GM21529 (cell line): ENCODE data around the gene OR7C1.
A peak's percentile ranks its signal among the peaks of the same experiment; 100 is the strongest.
"Not testable (repeated sequence)": the region's sequence is repeated elsewhere in the genome, so short reads cannot be mapped to it uniquely, and the experiment has no call there.

Source experiments
- ATAC-seq: cut with Tn5 transposase; IDR thresholded peaks from one replicate; pipeline ENCODE4 v1.9.1; 2021; ENCODE audit not compliant: unreplicated experiment

OR7C1 gene

DNA sequence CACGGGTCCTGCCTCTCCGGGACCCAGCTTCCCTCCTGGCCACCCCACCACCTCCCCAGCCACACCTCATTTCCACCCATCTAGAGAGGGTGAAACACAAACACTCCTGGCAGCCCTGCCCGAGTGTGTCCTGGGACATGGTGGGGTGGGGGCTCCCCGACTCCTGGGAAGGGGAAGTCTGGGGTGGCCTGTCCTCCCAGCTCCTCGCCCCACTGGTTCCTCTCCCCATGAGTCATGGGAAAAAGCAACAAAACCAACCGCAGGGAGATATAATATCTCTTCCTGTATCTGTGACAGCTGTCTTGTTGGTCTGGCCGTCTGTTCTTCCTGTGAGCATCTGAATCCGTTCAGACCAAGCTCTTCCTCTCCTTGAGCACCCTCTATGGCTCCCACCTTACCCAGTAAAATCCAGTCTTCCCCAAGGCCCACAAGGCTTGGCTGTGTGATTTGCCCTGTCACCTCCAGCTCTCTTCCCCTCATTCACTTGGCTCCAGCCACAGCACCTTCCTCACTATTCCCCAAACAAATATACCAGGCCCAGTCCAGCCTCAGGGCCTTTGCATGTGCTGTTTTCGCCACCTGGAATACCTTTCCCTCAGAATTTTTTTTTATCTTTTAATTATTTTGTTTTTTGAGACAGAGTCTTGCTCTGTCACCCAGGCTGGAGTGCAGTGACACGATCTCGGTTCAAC lies 49.7 kb downstream of the OR7C1 start:
- peak; percentile 35 for ATAC-seq

DNA sequence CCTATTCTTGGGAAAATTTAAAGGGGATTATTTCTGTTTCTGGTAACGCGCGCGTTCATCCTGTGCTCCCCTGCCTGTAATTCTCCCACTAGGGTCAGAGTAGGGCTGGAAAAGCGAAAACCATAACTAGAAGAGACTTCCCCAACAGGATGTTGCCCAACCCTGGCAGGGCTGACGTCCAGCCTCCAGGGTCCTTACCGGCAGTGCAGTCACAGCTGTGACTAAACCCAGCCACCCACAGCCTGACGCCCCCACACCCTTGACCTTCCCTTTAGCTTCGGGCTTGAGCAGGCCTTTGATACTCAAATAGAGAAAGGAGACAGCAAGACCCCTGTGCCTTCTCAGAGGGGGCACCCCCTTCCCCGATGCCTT lies 50.3 kb downstream of the OR7C1 start:
- ATAC-seq = peak; percentile 62

DNA sequence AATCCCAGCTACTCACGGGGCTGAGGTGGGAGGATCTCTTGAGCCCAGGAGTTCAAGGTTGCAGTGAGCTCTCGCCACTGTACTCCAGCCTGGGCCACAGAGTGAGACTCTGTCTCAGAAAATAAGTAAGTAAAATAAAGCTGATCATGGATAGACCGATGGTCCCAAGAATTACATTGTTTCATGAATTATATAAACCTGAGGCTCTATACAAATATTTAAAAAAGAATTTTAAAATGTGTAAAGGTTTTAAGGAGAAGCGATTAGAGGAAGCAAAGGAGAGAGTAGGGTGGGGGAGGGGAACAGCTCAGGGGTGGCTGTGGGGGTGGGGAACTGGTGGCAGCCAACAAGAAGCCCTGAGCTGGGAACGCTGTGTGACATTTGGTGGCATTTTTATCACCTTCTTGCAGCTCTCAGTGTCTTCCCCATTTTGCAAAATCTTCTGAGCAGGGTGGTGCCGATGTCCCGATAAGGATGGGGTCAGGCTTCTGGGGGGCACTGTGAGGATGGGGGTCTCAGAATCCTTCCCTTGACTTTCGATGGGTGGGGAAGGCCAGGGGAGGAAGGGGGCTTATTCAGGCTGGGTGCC lies 51.5 kb downstream of the OR7C1 start:
- ATAC-seq = not testable (repeated sequence)

DNA sequence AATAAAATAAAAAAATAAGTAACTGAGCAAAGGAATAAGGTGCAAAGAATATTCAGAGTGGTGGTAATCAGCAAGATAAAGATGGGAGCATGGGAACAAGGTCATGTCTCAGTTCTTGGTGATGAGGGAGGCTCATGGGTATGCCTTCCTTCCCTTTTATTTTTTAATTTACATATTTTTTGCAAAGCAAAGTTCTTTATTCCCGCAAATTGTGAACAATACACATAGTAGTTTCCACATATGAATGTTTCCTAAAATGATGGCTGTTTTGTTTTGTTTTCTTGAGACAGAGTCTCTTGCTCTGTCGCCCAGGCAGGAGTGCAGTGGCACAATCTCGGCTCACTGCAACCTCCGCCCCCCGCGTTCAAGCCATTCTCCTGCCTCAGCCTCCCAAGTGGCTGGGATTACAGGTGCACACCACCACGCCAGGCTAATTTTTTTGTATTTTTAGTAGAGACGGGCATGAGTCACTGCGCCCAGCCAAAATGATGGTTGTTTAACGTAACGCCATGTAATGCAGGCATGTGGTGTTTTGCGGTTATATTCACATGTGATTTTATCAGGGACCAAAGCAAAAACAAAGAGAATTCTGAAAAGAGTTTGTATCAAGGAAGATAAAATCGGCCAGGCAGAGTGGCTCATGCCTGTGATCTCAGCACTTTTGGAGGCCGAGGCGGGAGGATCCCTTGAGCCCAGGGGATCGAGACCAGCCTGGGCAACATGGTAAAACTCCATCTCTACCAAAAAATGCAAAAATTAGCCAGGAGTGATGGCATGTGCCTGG lies 52.2 kb downstream of the OR7C1 start:
- ATAC-seq = no peak

DNA sequence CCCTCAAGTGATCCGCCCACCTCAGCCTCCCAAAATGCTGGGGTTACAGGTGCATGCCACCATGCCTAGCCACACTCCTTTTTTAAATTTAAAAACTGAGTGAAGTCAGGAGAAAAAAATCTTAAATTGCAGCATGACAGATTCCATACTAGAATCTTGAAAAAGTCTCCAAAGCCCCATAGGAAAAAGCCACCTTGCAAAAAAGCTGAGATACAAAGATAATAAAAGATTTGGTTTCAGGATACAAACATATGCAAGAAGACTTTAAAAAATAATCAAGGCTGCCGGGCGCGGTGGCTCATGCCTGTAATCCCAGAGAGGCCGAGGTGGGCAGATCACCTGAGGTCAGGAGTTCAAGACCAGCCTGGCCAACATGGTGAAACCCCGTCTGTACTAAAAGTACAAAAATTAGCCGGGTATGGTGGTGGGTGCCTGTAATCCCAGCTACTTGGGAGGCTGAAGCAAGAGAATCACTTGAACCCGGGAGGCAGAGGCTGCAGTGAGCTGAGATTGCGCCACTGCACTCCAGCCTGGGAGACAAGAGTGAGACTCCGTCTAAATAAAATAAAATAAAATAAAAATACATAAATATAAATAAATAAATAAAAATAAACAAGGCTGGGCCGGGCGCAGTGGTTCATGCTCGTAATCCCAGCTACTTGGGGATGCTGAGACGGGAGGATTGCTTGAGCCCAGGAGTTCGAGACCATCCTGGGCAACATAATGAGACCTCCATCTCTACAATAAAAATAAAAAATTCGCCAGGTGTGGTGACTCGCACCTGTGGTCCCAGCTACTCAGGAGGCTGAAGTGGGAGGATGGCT lies 53.1 kb downstream of the OR7C1 start:
- ATAC-seq = not testable (repeated sequence)

DNA sequence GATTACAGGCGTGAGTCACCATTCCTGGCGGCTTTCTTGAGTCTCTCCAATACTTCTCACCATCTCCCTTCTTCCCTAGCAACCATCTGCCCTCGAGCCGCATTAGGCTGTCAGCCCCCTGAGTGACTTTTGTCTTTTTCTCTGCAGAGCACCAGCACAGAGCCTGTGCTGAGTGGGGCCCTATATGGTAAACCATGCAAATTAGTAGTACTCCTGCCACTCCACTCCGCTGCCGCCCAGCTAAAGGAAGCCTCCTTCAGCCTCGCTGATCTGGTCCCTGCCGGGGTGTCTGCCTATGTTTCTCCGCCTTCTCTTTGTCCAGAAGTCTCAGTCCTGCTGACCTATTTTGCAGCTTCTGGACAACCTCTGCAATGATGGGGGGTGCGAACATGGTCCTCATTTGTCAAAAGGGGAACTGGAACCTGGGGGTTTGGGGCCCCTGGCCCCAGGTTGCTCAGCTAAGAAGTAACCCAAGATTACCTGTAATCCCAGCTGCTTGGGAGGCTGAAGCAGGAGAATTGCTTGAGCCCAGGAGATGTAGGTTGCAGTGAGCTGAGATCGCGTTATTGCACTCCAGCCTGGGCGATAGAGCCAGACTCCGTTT lies 54.3 kb downstream of the OR7C1 start:
- ATAC-seq = not testable (repeated sequence)

DNA sequence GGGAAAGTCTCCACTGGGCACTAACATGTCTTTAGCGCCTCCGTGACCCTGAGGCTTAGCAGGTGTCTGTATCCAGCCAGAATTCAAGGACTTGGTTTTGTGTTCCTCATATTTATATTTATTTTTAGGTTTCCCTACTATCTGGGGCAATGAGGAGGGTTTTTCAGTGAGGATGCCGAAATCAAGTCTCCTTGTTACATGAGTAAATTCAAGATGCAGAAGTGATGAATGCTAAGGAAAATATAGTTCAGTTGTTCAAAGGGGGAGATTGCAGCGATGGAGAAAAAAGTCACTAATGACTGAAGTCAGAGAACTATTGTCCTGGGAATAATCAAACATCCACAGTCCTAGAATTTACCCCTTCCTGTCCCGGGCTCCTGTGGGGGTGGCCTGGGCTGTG lies 55.8 kb downstream of the OR7C1 start:
- no peak for ATAC-seq

DNA sequence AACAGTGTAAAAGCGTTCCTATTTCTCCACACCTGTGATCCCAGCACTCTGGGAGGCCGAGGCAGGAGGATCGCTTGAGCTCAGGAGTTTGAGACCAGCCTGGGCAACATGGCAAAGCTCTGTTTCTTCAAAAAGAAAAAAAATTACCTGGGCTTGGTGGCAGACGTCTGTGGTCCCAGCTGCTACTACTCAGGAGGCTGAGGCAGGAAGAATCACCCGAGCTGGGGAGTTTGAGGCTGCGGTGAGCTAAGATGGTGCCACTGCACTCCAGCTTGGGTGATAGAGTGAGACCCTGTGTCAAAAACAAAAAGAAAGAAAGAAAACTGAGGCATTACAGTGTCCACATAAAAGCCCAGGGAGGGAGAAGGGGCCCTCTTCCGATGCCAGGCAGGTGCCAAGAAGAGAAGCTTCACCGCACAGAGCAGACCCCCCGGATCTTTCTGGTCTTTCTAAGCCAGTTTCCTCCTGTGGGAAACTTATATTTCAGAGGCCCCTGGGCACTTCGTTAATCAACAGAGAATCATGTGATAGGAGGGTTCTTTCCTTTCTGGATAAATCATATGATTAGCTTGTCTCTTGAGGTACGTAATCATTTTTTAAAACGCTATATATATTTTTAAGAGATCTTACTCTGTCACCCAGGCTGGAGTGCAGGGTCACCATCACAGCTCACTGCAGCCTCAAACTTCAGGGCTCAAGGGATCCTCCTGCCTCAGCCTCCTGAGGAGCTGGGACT lies 56.7 kb downstream of the OR7C1 start, which contains the start of gene ADGRE2:
Gene ADGRE2, minus strand, starts transcription at position 451 of the 736 bp plus-strand sequence. CDS start 1,804 bp downstream, outside the sequence.
- ATAC-seq = not testable (repeated sequence)

DNA sequence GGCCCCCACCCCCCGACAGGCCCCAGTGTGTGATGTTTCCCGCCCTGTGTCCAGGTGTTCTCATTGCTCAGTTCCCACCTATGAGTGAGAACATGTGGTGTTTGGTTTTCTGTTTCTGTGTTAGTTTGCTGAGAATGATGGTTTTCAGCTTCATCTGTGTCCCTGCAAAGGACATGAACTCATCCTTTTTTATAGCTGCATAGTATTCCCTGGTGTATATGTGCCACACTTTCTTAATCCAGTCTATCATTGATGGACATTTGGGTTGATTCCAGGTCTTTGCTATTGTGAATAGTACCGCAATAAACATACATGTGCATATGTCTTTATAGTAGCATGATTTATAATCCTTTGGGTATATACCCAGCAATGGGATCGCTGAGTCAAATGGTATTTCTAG lies 57.3 kb downstream of the OR7C1 start:
- not testable (repeated sequence) for ATAC-seq

DNA sequence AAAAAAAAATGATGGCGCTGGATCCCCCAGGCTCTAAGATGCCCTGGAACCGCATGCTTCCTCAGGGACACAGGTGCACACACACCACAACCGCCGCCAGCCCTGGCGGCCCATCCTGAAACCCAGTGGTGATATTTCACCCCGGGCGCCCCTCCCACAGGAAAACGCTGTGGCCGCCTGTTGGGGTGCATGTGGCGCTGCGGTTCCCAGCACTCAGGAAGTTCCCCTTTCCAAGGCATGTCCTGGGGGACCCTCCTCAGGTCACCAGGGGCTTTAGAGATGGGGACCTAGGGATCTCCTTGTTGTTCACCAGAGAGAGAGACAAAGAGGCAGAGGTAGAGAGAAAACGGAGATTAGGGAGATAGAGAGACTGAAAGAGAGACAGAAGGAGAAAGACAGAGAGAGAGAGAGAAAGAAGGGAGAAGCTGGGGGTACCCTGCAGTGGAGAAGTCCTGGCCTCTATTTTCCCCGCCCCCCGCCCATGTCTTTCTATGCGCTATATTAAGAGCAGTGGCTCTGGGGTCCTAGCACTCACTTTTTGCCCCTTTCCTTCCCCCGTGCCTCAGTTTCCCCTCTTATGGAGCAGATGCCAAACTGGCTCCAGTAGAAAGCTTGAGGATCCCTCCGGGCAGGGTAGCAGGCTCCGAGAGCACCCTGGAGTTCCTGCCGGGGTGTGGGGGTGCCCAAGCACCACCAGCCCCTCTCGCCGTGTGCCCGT lies 59.0 kb downstream of the OR7C1 start:
- ATAC-seq = no peak

DNA sequence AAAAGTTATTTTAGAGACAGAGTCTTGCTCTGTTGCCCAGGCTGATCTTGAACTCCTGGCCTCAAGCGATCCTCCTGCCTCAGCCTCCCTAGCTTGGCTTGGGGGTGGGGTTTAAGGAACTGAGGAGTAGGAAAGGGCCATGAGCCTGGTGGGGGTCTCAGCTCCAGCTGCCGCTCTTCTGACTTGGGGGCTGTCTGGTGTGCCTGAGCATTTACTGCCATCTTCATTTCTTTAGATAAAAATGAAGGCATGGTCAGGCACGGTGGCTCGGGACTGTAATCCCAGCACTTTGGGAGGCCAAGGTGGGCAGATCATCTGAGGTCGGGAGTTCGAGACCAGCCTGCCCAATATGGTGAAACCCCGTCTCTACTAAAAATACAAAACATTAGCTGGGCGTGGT lies 59.7 kb downstream of the OR7C1 start:
- not testable (repeated sequence) for ATAC-seq

DNA sequence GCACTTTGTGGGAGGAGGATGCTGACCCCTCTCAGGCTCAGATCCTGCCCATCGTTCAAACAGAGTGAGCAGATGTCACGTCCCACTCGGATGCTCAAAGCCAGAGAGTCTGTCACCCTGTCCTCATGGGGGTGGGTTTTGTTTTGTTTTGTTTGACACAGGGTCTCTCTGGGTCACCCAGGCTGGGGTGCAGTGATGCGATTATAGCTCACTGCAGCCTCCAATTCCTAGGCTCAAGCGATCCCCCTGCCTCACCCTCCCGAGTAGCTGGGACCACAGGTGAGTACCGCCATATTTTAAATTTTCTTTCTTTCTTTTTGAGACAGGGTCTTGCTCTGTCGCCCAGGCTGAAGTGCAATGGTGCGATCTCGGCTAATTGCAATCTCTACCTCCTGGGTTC lies 60.6 kb downstream of the OR7C1 start:
- ATAC-seq = no peak

DNA sequence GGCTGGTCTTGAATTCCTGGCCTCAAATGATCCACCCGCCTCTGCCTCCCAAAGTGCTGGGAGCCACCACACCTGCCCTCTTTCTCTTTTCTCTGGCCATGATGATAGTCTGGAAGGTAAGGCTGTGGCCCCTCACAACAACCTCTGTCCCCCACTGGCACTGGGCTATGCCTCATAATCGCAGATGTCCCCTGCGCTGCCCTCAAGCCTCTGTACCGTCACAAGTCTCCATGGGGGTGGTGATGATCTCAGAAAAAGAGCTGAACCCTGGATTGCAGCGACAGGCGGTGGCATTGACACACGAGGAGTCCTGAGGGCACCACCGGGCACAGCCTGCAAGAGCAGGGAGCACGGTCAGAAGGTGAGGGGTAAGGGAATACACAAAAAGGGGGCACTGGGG lies 61.3 kb downstream of the OR7C1 start:
- not testable (repeated sequence) for ATAC-seq

DNA sequence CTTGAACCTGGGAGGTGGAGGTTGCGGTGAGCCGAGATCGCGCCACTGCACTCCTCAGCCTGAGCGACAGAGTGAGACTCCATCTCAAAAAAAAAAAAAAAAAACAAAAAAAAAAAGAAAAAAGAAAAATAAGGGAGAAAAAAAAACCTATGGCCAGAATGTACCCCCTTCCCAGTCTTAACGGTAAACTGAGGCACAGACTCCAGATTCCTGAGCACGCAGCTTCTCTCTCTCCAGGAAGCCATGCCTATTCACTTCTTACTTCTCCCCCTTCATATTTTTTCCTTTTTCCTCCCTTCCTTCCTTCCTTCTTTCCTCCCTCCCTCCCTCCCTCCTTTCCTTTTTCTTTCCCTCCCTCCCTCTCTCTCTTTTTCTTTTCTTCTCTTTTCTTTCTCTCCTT lies 62.0 kb downstream of the OR7C1 start:
- no peak for ATAC-seq

DNA sequence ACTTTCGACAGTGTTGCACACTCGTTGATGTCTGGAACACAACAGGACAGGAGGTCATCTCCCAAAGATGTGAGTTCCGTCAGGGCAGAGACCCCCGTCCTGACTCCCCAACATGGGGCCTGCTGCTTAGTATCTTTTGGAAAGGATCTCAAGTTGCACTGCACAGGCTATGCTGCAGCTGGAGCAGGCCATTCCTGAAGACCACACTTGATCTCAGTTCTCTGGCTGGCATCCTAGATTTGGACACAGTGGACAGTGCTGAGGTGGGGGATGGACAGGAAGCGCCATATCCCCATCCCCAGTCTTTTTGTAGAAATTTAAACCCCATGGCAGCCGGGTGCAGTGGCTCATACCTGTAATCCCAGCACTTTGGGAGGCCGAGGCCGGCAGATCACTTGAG lies 62.5 kb downstream of the OR7C1 start:
- ATAC-seq = no peak

DNA sequence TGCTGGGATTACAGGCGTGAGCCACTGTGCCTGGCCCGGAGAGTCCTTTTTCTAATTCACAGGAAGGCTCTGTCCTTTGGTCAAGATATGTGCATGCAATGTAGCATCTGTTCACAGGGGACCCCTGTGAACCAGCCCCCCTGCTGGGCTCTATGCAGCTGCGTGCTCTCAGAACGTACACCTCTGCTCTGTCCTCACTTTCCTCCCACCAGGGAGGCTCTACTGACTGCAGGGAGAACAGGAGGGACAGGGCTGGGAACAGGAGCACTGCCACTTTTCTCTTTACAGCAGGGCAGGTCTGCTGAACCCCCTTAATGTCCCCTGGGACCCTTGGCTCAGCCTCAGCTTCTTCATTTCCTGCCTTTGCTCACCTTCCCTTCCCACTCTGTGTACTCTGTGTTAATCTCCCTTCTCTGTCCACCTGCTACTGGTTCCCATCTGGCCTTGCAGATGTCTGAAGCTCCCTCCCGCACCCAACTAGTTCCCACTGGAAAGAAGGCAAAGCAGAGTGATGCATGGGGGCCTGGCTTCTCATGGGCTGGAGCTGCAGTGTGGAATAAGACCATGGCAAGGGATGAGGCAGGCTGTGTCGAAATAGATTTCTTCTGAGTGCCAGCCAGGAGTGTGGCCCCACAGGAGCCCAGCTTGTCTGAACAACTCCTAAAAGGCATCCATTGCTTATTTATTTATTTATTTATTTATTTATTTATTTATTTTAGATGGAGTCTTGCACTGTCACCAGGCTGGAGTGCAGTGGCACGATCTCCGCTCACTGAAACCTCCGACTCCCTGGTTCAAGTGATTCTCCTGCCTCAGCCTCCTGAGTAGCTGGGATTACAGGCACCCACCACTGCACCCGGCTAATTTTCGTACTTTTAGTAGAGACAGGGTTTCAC lies 63.8 kb downstream of the OR7C1 start:
- no peak for ATAC-seq

DNA sequence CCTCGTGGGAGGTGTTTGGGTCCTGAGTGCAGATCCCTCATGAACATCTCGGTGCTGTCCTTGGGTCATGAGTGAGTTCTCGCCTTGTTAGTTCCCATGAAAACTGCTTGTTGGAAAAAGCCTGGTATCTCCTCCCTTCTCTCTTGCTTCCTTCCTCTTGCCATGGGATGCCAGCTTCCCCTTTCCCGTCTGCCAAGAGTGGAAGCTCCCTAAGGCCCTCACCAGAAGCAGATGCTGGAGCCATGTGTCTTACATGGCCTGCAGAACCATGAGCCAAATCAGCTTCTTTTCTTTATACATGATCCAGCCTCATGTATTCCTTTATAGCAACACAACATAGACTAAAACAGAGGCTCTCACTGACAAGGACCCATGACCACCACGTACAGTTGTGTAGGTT lies 64.8 kb downstream of the OR7C1 start:
- no peak for ATAC-seq

DNA sequence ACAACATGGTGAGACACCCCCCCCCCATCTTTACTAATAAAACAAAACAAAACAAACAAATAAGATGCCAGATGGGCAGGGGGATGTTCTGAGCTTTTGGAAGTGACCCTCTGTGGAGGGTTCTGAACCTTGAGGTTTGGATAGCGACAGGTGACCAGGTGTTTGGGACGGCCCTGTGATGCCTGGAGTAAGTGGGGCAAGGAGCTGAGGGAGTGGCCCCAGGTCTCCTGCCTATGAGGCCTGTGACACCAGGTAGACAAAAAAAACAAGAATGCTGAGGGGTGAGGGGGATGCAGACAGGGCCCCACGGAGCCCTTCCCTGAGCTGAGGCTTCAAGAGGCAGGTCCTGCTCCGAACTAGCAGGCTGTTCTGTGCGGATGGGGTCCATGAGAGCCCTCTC lies 65.8 kb downstream of the OR7C1 start:
- no peak for ATAC-seq
